OCI-LY7 (cell line): ENCODE results near the gene BRD7.

Experiments used
- EZH2phosphoT487 ChIP-seq: fragments of 200-600 bp; sonication (generic); IDR thresholded peaks from 2 replicates; pipeline ENCODE4 v1.6.1; 2018; ENCODE audit warnings: low read depth, borderline replicate concordance, mild to moderate bottlenecking, mixed run types, antibody characterized with exemption, low read length, moderate library complexity, mixed read lengths
- TF ChIP-seq, protein P1 (sequence below): fragments of 200-600 bp; sonication (generic); conservative IDR thresholded peaks from 2 replicates; pipeline ENCODE4 v1.5.1; 2014; ENCODE audit warnings: mild to moderate bottlenecking, antibody characterized with exemption, low read length, moderate library complexity, mixed read lengths

GRCh38 chr16:50293041-50293783, 75.6 kb downstream of the BRD7 start:
- TF ChIP-seq, protein P1, sequence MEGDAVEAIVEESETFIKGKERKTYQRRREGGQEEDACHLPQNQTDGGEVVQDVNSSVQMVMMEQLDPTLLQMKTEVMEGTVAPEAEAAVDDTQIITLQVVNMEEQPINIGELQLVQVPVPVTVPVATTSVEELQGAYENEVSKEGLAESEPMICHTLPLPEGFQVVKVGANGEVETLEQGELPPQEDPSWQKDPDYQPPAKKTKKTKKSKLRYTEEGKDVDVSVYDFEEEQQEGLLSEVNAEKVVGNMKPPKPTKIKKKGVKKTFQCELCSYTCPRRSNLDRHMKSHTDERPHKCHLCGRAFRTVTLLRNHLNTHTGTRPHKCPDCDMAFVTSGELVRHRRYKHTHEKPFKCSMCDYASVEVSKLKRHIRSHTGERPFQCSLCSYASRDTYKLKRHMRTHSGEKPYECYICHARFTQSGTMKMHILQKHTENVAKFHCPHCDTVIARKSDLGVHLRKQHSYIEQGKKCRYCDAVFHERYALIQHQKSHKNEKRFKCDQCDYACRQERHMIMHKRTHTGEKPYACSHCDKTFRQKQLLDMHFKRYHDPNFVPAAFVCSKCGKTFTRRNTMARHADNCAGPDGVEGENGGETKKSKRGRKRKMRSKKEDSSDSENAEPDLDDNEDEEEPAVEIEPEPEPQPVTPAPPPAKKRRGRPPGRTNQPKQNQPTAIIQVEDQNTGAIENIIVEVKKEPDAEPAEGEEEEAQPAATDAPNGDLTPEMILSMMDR = no peak
- no peak for TF ChIP-seq EZH2phosphoT487
